Common myeloid progenitor, CD34-positive (primary cell): ENCODE measurements around the gene SMARCE1.

ENCODE experiments used
- CTCF ChIA-PET: fragments of 350-600 bp; sonication (Branson Sonifier 250); formaldehyde crosslinking; loops from one replicate; lab custom pipeline; 2021; ENCODE audit warnings: antibody characterized with exemption; lab: Charles Lee
- POLR2A ChIA-PET: fragments of 350-600 bp; sonication (Branson Sonifier 250); formaldehyde crosslinking; loops from one replicate; lab custom pipeline; 2021; ENCODE audit warnings: antibody characterized with exemption; lab: Charles Lee
- DNase-seq, 3 donors: peaks; one replicate each; pipeline versions ENCODE4 v3.0.0 to v3.0.0-alpha.2; 2013
- H3K27ac ChIP-seq, 2 experiments: 1 replicate in 1 of 2; 2 replicates in 1 of 2; pipeline ENCODE4 v1.7.0; 2013; ENCODE audit warnings: inconsistent platforms in 2 of 2, low read length in 2 of 2, mild to moderate bottlenecking in 2 of 2, low read depth in 1 of 2, moderate library complexity in 1 of 2; ENCODE audit not compliant: severe bottlenecking in 2 of 2, insufficient read depth in 1 of 2, poor library complexity in 1 of 2
- H3K27me3 ChIP-seq, 5 experiments: replicated peaks in 2 of 5; 1 replicate in 3 of 5; 2 replicates in 2 of 5; pipeline versions ENCODE4 v1.6.1 to v1.7.0; 2013; ENCODE audit warnings: low read length in 4 of 5, mild to moderate bottlenecking in 2 of 5, moderate library complexity in 2 of 5, inconsistent platforms in 1 of 5; ENCODE audit not compliant: insufficient read depth in 5 of 5, control insufficient read depth in 4 of 5
- H3K36me3 ChIP-seq, 4 experiments: 1 replicate in 2 of 4; 2 replicates in 2 of 4; pipeline versions ENCODE4 v1.6.1 to v1.7.0; 2013; ENCODE audit warnings: low read length in 3 of 4, control low read depth in 1 of 4, mild to moderate bottlenecking in 1 of 4; ENCODE audit not compliant: control insufficient read depth in 4 of 4, insufficient read depth in 4 of 4
- H3K4me1 ChIP-seq, 4 experiments: 1 replicate in 3 of 4; 2 replicates in 1 of 4; pipeline versions ENCODE4 v1.6.1 to v1.7.1; 2013; ENCODE audit warnings: low read length in 3 of 4, mild to moderate bottlenecking in 3 of 4, control low read depth in 1 of 4, inconsistent platforms in 1 of 4, moderate library complexity in 1 of 4; ENCODE audit not compliant: control insufficient read depth in 4 of 4, insufficient read depth in 4 of 4; ENCODE audit errors: control extremely low read depth in 1 of 4
- H3K4me3 ChIP-seq, 7 experiments: 1 replicate in 4 of 7; 2 replicates in 3 of 7; pipeline versions ENCODE4 v1.5.1 to v1.7.0; 2013; ENCODE audit warnings: mild to moderate bottlenecking in 7 of 7, low read length in 6 of 7, moderate library complexity in 6 of 7, inconsistent platforms in 2 of 7, low read depth in 2 of 7, control low read depth in 1 of 7; ENCODE audit not compliant: insufficient read depth in 4 of 7, control insufficient read depth in 1 of 7; ENCODE audit errors: extremely low read depth in 1 of 7
- H3K9me3 ChIP-seq, 5 experiments: 1 replicate in 4 of 5; 2 replicates in 1 of 5; pipeline versions ENCODE4 v1.6.1 to v1.7.1; 2013; ENCODE audit warnings: low read length in 4 of 5, mild to moderate bottlenecking in 2 of 5, inconsistent platforms in 1 of 5, low read depth in 1 of 5, moderate library complexity in 1 of 5; ENCODE audit not compliant: control insufficient read depth in 4 of 5, insufficient read depth in 2 of 5; ENCODE audit errors: control extremely low read depth in 1 of 5
- WGBS: methylation state at CpG from one replicate; pipeline ENCODE4 v1.1.5; 2013; ENCODE audit not compliant: insufficient coverage; 5-methylcytosine and 5-hydroxymethylcytosine counted together

SMARCE1 gene

DNA sequence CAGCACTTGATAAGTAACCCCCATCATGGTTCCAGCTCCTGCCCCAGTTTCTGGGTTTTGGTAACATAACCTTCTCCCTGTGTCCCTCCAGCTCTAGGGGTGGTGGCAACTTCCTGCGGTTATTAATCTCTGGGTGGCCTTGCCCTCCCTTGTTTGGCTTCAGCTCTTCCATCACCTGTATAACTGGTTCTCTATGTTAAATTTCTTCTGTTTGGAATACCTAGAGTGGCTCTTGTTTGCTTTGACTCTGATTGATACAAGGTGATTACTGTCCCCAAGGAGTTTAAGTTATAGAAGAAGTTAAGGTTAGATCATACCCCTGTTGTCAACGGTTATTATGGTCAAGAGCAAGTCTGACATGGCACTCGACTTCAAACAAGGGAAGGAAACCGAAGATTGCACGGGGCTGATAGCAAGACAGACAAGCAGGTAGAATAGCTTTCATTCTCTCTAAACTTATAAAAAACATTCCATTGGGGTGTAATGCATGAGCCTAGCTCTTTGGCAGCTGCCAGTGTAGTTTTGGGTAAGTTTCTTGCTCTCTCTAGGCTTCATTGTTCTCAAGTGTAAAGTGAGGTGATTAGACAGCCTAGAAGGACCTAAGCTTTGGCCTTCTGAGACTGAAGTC lies 71.4 kb downstream of the SMARCE1 start:
- ChIA-PET POLR2A (no interaction called here), CTCF (interaction anchor here (0.6 to 3.4 kb wide), 3 partner anchors 14 to 406 kb away, joined by 3 to 25 read pairs (median 3); no protein-coding TSS in a partner anchor)
- Histone ChIP-seq H3K27ac (no peak overlapping the region), H3K9me3 (peaks cover 0 to 10% (median 3%) of the 10 kb centered on the region in 5 experiments), H3K36me3 (no peaks in the 10 kb centered on the region), H3K27me3 (no peaks in the 10 kb centered on the region), H3K4me3 (no peak overlapping the region), H3K4me1 (peaks cover 3 to 17% (median 10%) of the 10 kb centered on the region in 4 experiments)
- no peak for DNase-seq
- WGBS, result 39% methylated on average over 2 of the region's 5 CpGs
